ENCODE data around the gene AOX1. TPM values are rescaled to one million over a fixed set of nuclear protein-coding genes. Genes with fewer than 3 reads are reported as not detected.
A peak's percentile ranks its signal among the peaks of the same experiment; 100 is the strongest.
"Not testable (repeated sequence)": the region's sequence is repeated elsewhere in the genome, so short reads cannot be mapped to it uniquely, and the experiment has no call there.

The AOX1 gene
- 100 to 1,000 TPM in 1 of 5 donors, 10 to 100 TPM in 2, 1 to 10 TPM in 2; 6.4 to 303 (median 12.9) TPM for total RNA-seq
- 10 to 100 TPM in 1 of 3 donors, 1 to 10 TPM in 2; 9.4 to 11.5 (median 9.7) TPM for polyA plus RNA-seq
- long read RNA-seq, donor 1: 0 reads
- long read RNA-seq, donor 2: 0 reads
- long read RNA-seq, donor 3: 0 reads
- long read RNA-seq, donor 4: 0 reads
- long read RNA-seq, donor 5: 0 reads
- long read RNA-seq, donor 6: 0 reads
- long read RNA-seq, donor 7: 0 reads
- long read RNA-seq, donor 8: 0 reads
- long read RNA-seq, donor 9: 0 reads
- long read RNA-seq, donor 10: 0 reads

DNA sequence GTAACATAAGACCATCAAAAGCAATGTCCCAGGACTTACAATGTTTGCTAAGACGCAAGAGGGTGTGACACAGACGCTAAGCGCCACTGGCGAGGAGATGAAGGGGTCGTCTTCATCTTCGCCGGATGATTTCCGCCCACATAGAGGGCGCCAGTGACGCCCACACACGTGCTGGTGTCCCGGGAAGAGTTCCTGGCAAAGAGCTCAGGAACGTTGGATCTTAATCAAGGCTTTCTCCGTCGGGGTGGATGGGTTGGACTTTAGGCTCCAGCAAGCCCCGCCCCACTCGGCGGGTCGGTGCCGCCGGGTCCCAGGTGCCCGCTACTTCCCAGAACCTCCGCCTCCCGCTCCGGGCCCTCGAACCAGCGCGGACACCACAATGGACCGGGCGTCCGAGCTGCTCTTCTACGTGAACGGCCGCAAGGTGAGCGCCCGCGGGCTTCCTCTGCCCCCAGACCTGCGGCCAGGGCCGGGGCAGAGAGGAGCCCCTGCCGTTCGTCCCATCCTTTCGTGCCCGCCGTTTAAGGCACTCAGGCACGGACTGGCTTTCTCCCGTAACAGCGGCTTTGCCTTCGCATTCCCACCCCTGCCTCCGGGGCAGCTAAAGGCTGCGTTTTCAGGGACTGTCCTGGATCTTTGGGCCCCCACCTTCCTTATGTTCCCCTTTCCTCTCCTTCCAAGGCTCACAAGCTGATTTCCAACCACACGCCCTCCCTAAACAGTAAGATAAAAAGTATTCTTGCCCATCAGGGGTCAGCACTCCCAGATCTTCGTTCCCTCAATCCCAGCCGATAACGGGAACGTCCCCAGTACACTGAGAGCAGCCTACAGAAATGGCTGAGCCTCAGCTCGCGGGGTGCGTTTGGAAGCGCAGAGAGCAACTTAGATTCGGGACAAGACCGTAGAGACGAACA lies at the start of gene AOX1:
TSS of gene AOX1 (plus strand) at position 285 of the 914 bp plus-strand sequence. CDS start at position 380, 95 bp downstream.
- Histone ChIP-seq H3K36me3 (no peaks in the 10 kb centered on the region), H3K27me3 (peaks cover 0 to 43% (median 7%) of the 10 kb centered on the region in 3 donors), H3K27ac (peak within 1 kb of the TSS in 4 of 5 donors; percentile 67 to 81 (median 74)), H3K9me3 (no peaks in the 10 kb centered on the region), H3K4me3 (peak within 1 kb of the TSS; percentile 51 to 63 (median 56)), H3K4me1 (peaks cover 11 to 14% (median 12%) of the 10 kb centered on the region in 4 donors)
- peak; percentile 48 to 81 for DNase-seq
- 5 to 9% (median 6%) methylated on average over 50 to 62 of the region's 62 CpGs for WGBS, 5 donors
- TF ChIP-seq POLR2AphosphoS5 (IDR thresholded peaks at IDR 0.05): peak in 2 of 3 donors; percentile 5
- TF ChIP-seq EP300 (IDR thresholded peaks at IDR 0.05): no peak
- intact Hi-C loops (cut with DNase I; ENCODE audit: low total_unique reads): loop anchor here (10.0 kb wide), 1 partner anchor 119 kb away; no protein-coding TSS in a partner anchor

DNA sequence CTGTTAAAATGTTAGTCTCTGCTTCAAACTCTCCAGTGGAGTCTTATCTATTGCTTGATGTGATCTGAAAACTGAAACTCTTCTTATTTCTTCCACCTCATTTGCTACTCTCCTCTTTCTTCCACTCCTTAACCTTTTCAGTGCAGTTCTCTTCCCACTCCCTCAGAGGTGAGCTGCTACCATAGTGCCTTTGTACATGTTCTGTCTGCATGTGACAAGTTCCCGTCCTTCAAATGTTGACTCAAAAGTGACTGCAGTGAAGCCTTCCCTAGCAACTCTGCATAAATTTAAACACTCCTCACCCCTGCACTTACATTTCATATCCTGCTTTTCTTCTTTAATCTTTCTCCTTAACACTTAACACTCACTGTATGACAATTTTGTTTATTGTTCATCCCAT lies 47.7 kb upstream of the AOX1 start:
- TF ChIP-seq POLR2AphosphoS5 (IDR thresholded peaks at IDR 0.05): no peak
- TF ChIP-seq POLR2A (IDR thresholded peaks at IDR 0.05): no peak
- no peak for TF ChIP-seq EP300 (IDR thresholded peaks at IDR 0.05)
- TF ChIP-seq, protein P1, sequence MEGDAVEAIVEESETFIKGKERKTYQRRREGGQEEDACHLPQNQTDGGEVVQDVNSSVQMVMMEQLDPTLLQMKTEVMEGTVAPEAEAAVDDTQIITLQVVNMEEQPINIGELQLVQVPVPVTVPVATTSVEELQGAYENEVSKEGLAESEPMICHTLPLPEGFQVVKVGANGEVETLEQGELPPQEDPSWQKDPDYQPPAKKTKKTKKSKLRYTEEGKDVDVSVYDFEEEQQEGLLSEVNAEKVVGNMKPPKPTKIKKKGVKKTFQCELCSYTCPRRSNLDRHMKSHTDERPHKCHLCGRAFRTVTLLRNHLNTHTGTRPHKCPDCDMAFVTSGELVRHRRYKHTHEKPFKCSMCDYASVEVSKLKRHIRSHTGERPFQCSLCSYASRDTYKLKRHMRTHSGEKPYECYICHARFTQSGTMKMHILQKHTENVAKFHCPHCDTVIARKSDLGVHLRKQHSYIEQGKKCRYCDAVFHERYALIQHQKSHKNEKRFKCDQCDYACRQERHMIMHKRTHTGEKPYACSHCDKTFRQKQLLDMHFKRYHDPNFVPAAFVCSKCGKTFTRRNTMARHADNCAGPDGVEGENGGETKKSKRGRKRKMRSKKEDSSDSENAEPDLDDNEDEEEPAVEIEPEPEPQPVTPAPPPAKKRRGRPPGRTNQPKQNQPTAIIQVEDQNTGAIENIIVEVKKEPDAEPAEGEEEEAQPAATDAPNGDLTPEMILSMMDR (IDR thresholded peaks at IDR 0.05): no peak
- 83 to 94% (median 92%) methylated on average over 1 of the region's 1 CpG for WGBS, 5 donors
- Histone ChIP-seq H3K4me1 (no peaks in the 10 kb centered on the region), H3K9me3 (no peaks in the 10 kb centered on the region), H3K36me3 (peaks cover 0 to 5% (median 0%) of the 10 kb centered on the region in 4 donors), H3K27me3 (no peaks in the 10 kb centered on the region), H3K4me3 (no peak overlapping the region), H3K27ac (no peak overlapping the region)
- intact Hi-C loops (cut with DNase I; ENCODE audit: low total_unique reads): no loop called here
- no peak for DNase-seq

DNA sequence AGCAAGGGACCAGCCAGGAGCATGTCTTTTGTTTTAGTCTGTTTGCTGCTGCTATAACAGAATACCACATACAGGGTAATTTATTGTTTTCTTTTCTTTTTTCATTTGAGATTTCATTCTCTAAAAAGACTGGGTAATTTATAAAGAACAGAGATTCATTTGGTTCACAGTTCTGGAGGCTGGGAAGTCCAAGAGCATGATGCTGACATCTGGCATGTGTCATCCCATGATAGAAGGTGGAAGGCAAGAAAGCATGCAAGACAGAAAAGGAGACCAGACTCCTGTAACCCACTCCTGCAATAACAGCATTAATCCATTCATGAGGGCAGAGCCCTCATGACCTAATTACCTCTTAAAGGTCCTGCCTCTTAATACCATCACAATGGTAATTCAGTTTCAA lies 45.0 kb upstream of the AOX1 start:
- no peak for DNase-seq
- Histone ChIP-seq H3K9me3 (no peaks in the 10 kb centered on the region), H3K27ac (no peak overlapping the region), H3K27me3 (no peaks in the 10 kb centered on the region), H3K36me3 (peaks cover 0 to 5% (median 0%) of the 10 kb centered on the region in 4 donors), H3K4me3 (no peak overlapping the region), H3K4me1 (no peaks in the 10 kb centered on the region)
- TF ChIP-seq POLR2AphosphoS5 (IDR thresholded peaks at IDR 0.05) (no peak), POLR2A (IDR thresholded peaks at IDR 0.05) (no peak), EP300 (IDR thresholded peaks at IDR 0.05) (no peak)
- TF ChIP-seq, protein P1 (IDR thresholded peaks at IDR 0.05): no peak
- intact Hi-C loops (cut with DNase I; ENCODE audit: low total_unique reads): no loop called here

DNA sequence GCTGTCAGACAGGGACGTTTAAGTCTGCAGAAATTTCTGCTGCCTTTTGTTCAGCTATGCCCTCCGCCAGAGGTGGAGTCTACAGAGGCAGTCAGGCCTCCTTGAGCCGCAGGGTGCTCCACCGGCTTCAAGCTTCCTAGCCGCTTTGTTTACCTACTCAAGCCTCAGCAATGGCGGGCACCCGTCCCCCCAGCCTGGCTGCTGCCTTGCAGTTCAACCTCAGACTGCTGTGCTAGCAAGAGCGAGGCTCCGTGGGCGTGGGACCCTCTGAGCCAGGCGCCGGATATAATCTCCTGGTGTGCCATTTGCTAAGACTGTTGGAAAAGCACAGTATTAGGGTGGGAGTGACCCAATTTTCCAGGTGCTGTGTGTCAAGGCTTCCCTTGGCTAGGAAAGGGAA lies 19.2 kb upstream of the AOX1 start:
- H3K9me3 ChIP-seq; intact Hi-C loops (cut with DNase I; ENCODE audit: low total_unique reads); H3K36me3 ChIP-seq; H3K4me1 ChIP-seq; DNase-seq; H3K4me3 ChIP-seq; H3K27ac ChIP-seq; H3K27me3 ChIP-seq: not testable (repeated sequence)
- 90 to 96% (median 95%) methylated on average over 12 of the region's 12 CpGs for WGBS, 5 donors

DNA sequence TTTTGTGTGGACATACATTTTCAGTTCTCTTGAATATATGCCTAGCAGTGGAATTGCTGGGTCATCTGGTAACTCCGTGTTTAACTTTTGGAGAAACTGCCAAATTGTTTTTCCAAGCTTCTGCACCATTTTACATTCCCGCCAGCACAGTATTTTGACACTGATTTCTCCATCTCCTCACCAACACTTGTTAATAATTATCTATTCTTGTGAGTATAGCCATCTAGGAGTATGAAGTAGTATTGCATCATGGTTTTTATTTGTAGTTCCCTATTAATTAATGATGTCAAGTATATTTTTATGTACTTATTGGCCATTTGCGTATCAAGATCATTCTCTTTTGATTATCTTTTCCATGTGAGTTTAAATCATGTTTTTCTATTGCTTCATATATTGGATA lies 17.9 kb upstream of the AOX1 start:
- H3K27ac ChIP-seq: no peak overlapping the region
- no peaks in the 10 kb centered on the region for H3K27me3 ChIP-seq
- 96 to 99% (median 98%) methylated on average over 3 of the region's 3 CpGs for WGBS, 5 donors
- H3K4me1 ChIP-seq: no peaks in the 10 kb centered on the region
- H3K9me3 ChIP-seq: no peaks in the 10 kb centered on the region
- TF ChIP-seq EP300 (IDR thresholded peaks at IDR 0.05): no peak
- TF ChIP-seq POLR2AphosphoS5 (IDR thresholded peaks at IDR 0.05): no peak
- TF ChIP-seq POLR2A (IDR thresholded peaks at IDR 0.05): no peak
- TF ChIP-seq, protein P1 (IDR thresholded peaks at IDR 0.05): no peak
- DNase-seq: no peak
- intact Hi-C loops (cut with DNase I; ENCODE audit: low total_unique reads): no loop called here
- H3K36me3 ChIP-seq: no peaks in the 10 kb centered on the region
- H3K4me3 ChIP-seq: no peak overlapping the region
